ENCODE results near the gene MTERF4. TPM values are rescaled to one million over a fixed set of nuclear protein-coding genes. Genes with fewer than 3 reads are reported as not detected.
A peak's percentile ranks its signal among the peaks of the same experiment; 100 is the strongest.

MTERF4 gene
- total RNA-seq, 2 donors from 2014 or later, result 91.3 to 98.5 TPM

DNA sequence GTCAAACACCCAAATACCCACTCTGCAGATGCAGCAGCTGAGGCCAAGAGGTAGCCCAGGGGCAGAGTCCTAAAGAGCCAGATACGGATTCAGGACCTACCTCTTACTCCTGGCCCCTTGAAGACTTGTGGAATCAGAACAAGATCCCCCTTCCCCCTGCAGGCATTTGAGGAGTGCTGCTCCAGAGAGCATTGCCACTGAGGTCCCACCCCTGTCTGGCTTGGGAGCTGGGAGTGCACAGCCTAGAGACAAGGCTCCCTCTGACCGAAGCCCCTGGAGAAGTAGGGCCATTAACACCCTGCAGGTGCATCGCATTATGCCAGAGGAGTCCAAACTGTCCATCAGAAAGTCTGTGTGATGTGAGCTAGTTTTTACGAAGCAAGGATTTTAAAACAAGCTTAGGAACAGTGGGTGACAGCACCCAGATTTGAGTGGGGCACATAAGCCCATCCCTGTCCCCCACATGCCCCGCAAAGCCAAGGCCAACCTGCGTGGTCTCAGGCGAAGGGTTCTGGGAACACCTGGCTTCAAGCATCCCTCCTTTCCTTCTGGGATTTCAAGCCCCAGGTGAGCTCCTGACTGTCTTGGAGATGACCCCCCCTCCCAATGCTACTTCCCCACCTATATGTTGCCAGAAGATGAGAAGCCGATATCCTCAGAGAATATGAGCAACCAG, 48.4 kb downstream of the MTERF4 start:
- H3K9me3 ChIP-seq, result no peaks in the 10 kb centered on the region
- intact Hi-C loops (cut with DNase I), result no loop called here
- TF ChIP-seq POLR2A (IDR thresholded peaks at IDR 0.05) (no peak), POLR2AphosphoS5 (IDR thresholded peaks at IDR 0.05) (no peak)
- TF ChIP-seq, protein P1, sequence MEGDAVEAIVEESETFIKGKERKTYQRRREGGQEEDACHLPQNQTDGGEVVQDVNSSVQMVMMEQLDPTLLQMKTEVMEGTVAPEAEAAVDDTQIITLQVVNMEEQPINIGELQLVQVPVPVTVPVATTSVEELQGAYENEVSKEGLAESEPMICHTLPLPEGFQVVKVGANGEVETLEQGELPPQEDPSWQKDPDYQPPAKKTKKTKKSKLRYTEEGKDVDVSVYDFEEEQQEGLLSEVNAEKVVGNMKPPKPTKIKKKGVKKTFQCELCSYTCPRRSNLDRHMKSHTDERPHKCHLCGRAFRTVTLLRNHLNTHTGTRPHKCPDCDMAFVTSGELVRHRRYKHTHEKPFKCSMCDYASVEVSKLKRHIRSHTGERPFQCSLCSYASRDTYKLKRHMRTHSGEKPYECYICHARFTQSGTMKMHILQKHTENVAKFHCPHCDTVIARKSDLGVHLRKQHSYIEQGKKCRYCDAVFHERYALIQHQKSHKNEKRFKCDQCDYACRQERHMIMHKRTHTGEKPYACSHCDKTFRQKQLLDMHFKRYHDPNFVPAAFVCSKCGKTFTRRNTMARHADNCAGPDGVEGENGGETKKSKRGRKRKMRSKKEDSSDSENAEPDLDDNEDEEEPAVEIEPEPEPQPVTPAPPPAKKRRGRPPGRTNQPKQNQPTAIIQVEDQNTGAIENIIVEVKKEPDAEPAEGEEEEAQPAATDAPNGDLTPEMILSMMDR (IDR thresholded peaks at IDR 0.05), result no peak
- H3K4me1 ChIP-seq (replicated peaks), result no peaks in the 10 kb centered on the region
- H3K27me3 ChIP-seq (replicated peaks; ENCODE audit: insufficient read depth), result no peaks in the 10 kb centered on the region
- no peaks in the 10 kb centered on the region for H3K36me3 ChIP-seq
- H3K4me3 ChIP-seq, result no peak overlapping the region
- peak; percentile 1 for DNase-seq (ENCODE audit: low spot score)
- WGBS, result 96% methylated on average over 8 of the region's 8 CpGs
- H3K27ac ChIP-seq, result no peak overlapping the region

DNA sequence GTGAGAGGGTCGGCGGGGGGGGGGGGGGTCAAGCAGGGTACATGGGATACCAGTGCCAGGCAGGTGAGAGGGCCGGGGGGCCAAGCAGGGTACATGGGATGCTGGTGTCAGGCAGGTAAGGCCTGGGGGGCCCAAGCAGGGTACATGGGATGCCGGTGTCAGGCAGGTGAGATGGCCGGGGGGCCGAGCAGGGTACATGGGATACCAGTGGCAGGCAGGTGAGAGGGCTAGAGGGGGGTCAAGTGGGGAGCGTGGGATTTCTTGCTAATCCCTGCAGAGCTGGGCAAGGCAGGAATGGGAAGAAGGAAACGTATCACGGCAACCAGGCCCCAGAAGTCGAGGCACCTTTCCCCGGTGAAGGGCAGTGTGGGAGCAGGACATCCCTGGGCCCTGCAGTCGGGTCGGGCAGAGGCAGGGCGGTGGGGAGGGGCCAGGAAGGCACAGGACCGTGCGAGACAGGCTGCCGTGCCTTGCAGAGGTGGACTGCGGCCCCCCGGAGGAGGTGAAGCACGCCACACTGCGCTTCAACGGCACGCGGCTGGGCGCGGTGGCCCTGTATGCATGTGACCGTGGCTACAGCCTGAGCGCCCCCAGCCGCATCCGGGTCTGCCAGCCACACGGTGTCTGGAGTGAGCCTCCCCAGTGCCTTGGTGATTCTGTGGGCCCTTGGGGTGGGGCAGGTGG, 49.3 kb downstream of the MTERF4 start:
- H3K9me3 ChIP-seq, result no peaks in the 10 kb centered on the region
- no peak overlapping the region for H3K27ac ChIP-seq
- H3K4me1 ChIP-seq (replicated peaks), result no peaks in the 10 kb centered on the region
- intact Hi-C loops (cut with DNase I), result no loop called here
- H3K27me3 ChIP-seq (replicated peaks; ENCODE audit: insufficient read depth), result no peaks in the 10 kb centered on the region
- no peak overlapping the region for H3K4me3 ChIP-seq
- TF ChIP-seq, protein P1 (IDR thresholded peaks at IDR 0.05), result no peak
- no peak for TF ChIP-seq POLR2A (IDR thresholded peaks at IDR 0.05)
- TF ChIP-seq POLR2AphosphoS5 (IDR thresholded peaks at IDR 0.05), result no peak
- WGBS, result 88% methylated on average over 31 of the region's 31 CpGs
- no peaks in the 10 kb centered on the region for H3K36me3 ChIP-seq
- DNase-seq (ENCODE audit: low spot score), result peak; percentile 3

DNA sequence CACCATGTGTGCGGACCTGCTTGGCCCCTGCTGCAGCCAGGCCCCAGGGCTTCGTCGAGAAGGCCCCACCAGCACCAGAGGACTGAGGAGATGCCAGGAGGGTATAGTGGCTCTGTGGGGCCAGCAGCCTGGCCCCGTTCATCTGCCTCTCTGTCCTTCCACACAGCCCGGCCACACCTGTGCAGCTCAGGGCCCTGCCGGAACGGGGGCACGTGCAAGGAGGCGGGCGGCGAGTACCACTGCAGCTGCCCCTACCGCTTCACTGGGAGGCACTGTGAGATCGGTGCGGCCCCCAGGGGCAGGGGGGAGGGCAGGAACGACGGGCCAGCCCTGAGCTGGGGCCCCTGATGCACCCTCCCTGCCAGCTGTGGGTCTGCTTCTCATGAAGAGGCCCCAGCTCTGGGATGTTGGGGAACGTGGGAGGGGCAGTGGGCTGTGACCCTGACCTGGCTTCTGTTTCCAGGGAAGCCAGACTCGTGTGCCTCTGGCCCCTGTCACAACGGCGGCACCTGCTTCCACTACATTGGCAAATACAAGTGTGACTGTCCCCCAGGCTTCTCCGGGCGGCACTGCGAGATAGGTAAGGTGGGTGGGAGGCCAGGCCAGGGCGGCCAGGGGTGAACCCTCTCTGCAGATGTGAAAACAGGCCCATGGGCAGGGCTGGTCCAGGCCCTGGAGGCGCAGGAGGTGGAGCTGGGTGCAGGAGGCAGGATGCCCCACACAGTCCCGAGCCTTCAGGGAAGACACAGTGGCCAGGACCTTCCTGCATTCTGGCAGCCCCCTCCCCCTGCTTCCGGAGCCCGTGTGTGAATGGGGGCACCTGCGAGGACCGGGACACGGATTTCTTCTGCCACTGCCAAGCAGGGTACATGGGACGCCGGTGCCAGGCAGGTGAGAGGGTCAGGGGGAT, 50.3 kb downstream of the MTERF4 start:
- intact Hi-C loops (cut with DNase I), result no loop called here
- Histone ChIP-seq H3K4me1 (replicated peaks) (no peaks in the 10 kb centered on the region), H3K27ac (no peak overlapping the region), H3K9me3 (no peaks in the 10 kb centered on the region), H3K4me3 (no peak overlapping the region), H3K36me3 (no peaks in the 10 kb centered on the region), H3K27me3 (replicated peaks; ENCODE audit: insufficient read depth) (no peaks in the 10 kb centered on the region)
- 92% methylated on average over 29 of the region's 33 CpGs for WGBS
- no peak for DNase-seq (ENCODE audit: low spot score)
- TF ChIP-seq, protein P1 (IDR thresholded peaks at IDR 0.05), result no peak
- TF ChIP-seq POLR2A (IDR thresholded peaks at IDR 0.05), result no peak
- TF ChIP-seq POLR2AphosphoS5 (IDR thresholded peaks at IDR 0.05), result no peak

DNA sequence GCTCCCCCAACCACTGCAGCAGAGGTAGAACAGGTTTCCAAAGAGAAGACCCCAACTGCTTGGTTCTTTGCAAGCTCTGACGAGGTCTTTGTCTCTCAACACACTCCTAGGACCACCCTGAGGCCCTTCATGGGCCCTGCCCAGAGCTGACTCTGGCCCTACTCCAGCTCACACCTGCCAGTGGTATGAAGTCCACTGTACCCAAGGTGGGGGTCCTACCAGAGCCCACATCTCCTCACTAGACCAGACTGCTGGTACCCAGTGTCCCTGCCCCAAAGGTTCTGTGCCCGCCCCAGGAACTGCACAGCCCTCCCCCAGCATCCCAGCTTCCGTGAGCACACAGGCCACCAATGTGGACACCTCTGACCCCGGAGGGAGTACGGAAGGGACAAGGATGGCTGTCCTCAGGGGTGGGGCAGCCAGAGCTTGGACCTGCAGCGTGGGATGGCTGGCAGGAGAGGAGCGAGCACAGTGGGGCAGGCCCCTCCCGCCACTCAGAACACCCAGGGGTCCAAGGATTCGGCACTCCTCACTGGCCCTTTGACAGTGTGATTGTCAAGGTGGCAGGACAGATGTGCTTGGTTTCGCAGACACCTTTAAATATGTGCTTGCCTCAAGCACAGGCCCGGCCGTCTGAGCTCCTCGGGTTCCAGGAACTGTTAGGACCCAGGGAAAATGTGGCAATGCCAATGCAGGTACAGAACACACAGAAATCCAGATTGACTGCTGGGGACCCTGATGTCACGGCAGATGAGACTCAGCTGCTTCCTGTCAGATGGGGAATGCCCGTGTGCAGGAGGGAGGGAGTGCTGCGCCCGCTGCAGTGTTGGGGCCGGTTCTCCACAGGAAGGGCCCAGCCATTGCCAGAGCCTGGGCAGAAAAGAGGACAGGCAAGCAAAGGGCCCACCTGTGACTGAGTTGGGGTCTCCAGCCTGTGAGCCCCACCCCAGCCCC, 51.2 kb downstream of the MTERF4 start:
- intact Hi-C loops (cut with DNase I), result no loop called here
- no peaks in the 10 kb centered on the region for H3K9me3 ChIP-seq
- no peaks in the 10 kb centered on the region for H3K36me3 ChIP-seq
- no peak for TF ChIP-seq POLR2A (IDR thresholded peaks at IDR 0.05)
- TF ChIP-seq, protein P1 (IDR thresholded peaks at IDR 0.05), result no peak
- no peak for TF ChIP-seq POLR2AphosphoS5 (IDR thresholded peaks at IDR 0.05)
- no peaks in the 10 kb centered on the region for H3K27me3 ChIP-seq (replicated peaks; ENCODE audit: insufficient read depth)
- WGBS, result 90% methylated on average over 18 of the region's 18 CpGs
- H3K4me3 ChIP-seq, result no peak overlapping the region
- peak; percentile 3 for DNase-seq (ENCODE audit: low spot score)
- no peak overlapping the region for H3K27ac ChIP-seq
- no peaks in the 10 kb centered on the region for H3K4me1 ChIP-seq (replicated peaks)

All from prostate gland (tissue), 2 donors.